NCI-H128 (cell line): ENCODE data around the gene ZNF232.
"Not testable (repeated sequence)": the region's sequence is repeated elsewhere in the genome, so short reads cannot be mapped to it uniquely, and the experiment has no call there.

Experiments
- DNase-seq: peaks from one replicate; lab custom pipeline; 2025; ENCODE audit not compliant: unreplicated experiment; lab: John Stamatoyannopoulos, UW

Gene ZNF232

DNA sequence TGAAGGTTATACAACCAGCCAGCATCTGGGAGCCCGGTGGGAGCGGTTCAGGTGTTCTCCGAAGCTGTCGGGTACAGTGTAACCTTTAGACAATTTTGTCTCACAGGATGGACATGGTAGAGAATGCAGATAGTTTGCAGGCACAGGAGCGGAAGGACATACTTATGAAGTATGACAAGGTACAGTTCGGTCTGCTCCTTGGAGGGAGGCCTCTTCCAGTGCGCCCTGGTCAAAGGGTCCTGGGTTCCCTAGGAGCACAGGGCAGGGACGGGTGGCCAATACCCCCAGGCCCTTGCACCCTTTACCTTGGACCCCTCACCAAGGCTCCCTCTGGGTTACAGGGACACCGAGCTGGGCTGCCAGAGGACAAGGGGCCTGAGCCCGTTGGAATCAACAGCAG is 18.6 kb upstream of the ZNF232 start:
- DNase-seq, result not testable (repeated sequence)

DNA sequence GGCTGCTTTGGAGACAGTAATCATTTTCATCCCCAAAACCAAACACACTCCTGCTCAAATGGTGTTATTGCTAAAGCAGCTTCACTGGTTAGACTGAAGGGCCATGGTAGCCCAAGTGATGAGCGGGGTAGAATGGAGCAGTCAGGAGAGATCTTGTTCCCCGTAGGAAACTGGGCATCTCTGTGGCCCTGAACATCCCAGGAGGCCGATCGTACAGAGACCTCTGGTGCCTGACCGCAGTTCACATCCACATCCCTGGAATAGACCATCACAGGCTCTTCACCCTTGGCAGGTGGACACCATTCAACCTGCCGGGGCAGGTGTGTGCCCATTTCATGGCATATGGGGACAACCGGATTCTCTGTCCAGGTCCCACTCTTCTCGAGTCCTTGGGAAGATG is 18.1 kb upstream of the ZNF232 start:
- not testable (repeated sequence) for DNase-seq

DNA sequence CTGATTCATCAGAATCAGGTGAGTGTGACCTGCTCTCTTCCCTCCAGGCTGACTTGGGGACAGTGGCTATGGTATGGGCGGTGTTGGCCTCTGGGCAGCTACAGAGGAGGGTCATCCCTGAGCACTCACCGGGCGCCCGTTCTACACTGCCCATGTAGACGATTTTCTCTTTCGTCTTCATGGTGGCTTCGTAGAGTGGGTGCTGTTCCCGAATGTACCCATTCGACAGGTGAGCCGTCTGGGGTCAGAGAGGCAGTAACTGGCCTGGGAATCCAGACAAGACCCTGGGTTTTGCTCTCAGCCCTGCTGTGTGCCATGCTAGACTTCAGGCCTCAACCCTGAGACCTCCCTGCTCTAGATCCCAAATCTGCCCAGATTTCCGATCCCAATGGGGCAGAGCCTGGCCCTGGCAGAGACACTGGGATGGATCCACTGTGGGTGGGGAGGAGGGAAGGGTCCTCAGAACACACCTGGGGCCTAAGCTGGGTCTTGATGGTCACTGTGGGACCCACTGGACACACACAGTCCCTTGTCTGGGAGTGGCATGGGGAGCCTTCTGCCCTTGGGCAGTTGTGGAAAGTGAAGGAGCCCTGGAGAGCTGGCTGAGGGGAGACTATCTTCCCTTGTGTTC is 17.3 kb upstream of the ZNF232 start:
- no peak for DNase-seq

DNA sequence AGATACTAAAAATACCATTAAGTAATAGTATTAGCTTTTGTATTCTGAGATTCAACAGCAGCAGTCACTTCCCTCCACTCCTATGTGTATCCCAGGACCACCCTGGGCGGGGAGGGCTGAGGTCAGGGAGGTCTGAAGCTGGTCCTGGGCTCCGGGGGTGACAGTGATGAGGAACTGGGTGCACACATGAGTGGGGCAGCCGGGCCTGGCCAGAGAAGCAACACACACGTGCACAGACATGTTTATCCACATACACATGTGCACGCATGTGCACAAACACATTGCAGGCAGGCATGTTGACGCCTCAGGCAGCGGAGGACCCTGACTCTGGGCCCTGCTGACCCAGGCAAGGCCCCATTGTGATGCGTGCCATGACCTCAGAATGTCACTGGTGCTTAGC is 16.7 kb upstream of the ZNF232 start:
- DNase-seq, result not testable (repeated sequence)

DNA sequence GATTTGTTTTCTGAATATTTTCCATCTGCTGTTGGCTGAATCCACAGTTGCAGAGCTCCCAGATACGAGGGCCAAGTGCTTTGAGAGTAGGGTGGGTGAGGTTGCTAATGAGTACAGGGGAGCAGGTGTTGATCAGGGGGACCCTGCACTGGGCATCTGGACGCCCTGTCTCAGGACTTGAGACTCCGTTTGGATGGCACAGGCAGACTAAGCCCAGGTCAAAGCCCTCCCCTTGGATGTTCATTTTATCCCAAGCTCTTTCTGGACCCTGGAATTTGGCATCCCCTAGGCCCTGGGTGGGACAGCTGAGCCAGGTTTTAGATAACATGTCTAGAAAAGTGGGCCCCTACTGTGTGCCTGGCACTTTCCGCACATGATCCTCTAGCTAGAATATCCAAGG is 16.2 kb upstream of the ZNF232 start:
- DNase-seq, result no peak

DNA sequence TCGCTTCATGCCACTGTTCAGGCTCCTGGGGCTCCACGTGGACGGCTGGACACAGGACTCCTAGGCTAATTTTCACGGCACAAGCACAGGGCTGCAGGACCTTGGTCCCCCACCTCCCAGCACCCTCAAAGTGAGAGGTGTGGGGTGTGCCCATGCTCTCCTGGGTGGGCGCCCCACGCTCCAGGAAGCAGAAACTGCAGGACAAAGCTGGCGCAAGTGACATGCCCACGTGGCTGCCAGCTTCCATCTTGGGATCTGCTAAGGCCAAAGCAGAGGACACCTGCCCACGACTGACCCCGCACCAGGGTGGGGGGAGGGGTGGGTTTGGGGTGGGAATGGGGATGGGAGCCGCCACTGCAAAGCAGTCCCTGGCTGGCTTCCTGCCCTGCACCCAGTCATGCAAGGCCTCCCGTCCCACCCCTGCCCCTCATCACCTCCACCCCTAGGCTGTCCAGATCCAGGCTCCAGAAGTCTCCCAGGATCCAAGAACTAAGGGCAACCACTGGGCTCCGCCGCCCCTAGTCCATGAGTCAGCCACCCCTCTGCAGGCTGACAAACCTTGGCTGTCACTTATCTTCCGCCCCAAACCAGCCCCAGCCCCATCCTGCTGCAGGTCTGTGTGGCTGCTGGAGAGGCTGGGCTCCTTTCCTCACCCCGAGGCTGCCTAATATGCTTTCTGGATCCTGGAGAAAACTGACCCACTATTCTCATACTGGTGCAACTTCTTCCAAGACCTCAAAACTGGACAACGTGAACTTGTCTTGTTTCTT is 15.2 kb upstream of the ZNF232 start:
- DNase-seq, result no peak

DNA sequence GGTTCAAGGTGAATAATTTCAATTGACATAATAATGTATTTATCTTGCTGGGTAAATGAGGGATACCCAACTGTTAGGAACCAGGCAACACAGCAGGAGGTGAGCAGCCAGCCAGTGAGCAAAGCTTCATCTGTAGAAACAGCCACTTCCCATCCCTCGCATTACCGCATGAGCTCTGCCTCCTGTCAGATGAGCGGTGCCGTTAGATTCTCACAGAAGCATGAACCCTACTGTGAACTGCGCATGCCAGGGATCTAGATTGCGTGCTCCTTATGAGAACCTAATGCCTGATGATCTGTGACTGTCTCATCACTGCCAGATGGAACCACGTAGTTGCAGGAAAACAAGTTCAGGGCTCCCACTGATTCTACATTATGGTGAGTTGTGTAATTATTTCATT is 13.2 kb upstream of the ZNF232 start:
- DNase-seq, result not testable (repeated sequence)

DNA sequence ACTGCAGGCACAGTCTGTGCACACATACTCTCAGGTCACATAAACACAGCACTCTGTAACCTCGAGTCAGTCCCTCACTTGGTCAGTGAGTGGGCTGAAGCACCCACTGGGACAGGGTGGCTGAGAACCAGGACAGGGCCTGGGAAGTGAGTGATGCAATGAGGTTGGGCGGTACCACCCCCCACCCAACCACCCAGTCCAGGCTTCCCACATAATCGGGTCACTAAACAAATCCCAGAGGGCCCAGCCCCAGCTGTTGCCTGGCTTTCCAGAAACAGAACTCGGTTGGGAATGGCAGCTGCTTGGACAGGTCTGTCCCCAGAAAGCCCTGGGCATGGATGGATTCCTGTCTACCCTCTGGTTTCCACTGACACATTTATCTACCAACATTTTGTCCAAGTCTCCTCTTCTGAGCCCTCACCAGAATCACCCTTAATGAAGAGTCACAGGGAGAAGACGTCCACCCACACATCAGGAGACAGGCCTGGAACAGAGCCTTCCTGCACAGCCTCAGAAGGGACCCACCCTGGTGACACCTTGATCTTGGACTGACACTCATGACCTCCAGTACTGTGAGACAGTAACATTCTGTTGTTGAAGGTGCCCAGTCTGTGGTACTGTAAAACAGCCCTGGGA is 12.6 kb upstream of the ZNF232 start:
- not testable (repeated sequence) for DNase-seq

DNA sequence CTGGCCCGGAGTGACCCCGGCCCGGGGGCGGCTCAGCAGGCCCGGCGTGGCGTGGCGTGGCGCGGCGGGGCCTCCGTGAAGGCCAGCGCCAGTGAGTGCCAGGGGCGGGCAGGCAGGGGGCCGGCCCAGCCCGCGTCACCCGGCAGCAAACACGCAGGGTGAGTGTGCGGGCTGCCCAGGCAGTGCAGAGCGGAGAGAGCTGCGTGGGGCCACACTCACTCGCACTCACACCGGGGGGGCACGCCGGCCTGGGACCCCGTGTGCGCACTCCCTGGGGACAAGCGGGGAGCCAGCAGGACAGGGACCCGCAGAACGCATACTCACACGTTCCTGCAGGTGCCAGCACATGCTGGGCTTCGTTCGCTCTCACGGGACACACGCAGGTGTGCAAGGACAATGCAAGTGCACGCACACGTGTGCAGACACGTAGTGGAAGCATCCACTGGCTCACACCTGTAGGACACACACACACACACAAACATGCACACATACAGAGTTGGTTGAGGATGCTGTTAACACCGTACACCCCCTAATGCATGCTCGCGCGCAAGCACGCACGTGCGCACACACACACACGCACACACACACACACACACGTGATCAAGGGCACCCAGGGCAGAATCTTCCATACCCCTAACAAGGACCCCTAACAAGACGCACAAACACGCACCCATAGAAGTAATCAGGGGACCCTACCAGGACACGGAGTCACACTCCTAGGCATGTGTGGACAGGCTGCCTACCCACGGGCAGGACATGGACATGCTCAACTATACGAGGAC is 11.9 kb upstream of the ZNF232 start:
- no peak for DNase-seq

DNA sequence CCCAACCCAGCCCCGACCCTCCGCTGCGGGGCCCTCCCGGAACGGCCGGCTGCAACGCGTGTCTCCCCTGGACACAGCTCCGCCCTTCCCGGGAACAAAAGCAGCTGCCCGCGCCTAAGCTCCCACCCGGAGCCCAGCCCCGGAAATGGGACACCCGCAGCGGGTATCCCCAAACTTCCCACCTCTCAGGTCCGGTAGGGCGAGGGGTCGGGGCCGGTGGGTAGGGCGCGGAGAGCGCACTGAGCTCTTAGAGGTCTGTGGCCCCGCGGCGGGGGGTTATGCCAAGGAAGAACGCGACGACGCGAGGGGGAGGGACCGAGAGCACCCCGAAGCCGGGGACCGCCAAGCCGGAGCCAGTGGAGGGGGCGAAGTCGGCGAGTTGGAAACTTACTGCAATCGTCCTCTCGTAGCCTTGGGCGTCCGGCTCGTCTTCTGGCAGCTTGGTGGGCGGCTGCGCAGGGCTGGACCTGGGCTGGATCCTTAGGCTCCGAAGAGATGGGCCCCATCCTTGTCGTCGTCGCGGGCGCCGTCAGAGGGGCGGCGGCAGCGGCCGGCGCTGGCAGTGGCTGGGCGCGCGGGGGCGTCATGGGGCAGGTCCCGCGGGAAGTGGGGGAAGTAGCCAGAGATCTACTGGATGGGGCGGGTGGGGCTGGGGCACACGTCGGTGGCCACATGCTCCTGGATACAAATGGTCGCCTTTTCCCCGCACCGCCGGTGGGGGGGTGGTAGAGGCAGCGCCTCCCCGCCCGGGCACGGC is 11.1 kb upstream of the ZNF232 start:
- no peak for DNase-seq

DNA sequence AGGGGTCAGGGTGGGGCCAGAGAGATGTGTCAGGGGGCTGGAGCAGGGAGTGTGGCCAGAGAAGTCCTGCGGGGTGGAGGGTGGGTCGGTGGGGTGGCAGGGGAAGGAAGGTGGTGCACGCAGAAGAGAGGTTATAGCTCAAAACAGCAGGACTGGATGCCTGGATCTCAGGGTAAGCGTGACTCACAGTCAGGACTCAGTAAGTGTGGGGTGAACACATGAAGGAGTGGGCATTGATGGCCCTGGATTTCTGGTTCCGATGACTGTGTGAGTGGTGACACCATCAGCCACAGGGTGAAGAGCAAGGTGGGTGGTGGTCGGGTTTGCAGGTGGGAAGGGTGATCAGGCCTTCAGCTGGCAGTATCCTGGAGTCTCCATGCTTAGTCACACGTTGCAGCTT is 10.4 kb upstream of the ZNF232 start:
- not testable (repeated sequence) for DNase-seq

DNA sequence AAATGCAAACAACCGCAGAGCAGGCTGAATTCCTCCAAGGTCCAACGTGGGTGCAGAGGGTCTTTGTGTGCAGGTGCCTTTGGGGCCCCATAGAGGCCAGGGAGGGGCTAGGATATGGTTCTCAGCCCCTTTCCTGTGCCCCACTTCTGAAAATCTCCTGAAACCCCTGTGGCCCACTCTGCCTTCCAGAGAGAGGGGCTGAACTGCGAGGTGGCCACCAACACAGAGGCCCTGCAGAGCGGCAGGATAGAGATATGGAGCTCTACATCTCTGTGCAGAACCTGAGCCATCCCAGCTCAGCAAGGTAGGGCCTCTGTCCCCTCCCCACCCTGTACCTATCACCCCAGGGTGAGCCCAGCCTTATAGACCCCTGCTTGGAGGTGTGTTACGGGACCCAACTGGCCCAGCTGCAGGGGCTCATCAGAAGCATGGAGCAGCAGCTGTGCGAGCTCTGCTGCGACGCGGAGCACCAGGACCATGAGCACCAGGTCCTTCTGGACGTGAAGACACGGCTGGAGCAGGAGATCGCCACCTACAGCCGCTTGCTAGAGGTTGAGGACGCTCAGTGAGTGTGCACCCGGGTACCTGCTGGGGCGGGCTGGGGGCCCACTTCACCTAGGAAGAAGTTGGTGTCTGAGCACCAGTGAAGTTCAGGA is 9.6 kb upstream of the ZNF232 start:
- DNase-seq, result no peak

DNA sequence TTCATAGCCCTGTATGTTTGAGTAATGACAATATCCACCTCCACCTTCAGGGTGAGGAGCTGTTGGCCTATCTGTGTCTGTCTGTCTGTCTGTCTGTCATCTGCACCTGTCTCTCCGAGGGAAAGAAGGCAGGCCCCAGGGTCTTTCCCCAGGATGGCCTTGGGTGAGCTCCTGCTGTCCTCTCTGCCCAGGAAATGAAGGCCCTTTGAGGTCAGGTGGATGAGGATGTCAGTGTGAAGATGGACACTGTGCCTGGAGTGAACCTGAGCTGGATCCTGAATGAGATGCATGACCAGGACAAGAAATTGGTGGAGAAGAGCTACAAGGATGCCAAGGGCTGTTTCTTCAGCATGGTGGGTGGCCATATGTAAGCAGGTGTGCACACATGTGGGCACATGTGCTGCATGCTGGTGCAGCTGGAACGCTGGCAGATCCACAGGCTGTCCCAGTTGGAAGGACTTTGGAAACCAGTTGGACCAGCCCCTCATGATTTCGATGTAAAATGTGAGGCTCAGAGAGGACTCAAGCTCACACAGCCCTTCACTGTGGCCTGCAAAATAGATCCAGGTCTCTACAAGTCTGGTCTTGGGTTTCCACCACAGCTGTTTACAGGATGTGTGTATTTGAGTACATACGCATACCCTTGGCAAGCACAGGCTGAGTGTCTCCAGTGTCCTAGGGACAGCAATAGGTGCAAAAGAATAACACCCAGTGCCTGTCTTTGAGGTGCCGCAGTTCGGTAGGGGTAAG is 8.9 kb upstream of the ZNF232 start:
- DNase-seq, result not testable (repeated sequence)

DNA sequence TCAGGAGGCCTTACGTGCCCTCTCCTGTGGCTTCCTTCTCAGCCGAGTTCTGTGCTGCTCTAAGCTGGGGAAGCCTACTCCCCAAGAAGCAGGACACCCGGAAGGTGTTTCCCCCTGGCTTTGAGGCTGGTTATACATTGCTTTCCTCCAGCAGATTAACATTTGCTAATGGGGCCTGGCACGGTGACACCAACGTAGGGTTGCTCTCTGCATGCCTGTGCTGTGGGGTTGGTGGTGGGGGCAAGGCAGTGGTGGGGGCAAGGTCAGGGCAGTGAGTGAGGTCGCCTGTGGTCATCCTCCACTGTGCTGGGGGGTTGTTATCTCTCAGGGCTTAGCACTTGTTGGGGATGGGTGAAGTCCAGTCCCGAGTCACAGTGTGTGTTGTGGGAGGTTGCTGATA is 8.4 kb upstream of the ZNF232 start:
- no peak for DNase-seq

DNA sequence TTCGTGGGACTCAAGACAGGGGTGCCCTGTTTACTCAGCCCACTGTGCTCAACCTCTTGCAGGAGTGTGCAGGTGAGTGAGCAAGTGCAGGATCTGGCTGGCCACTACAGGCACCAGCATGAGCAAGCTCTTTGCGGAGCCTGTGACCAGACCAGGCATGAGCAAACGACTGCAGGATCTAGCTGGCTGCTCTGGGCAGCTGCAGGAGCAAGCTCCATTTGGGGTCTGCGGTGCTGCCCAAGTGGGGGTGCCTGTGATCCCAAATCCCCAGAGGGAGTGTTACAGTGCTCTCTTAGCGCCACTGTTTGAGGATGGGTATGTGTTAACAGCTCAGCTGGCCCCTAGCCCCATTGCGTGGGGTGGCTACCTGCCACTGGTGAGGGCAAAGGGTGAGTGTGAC is 6.5 kb upstream of the ZNF232 start:
- DNase-seq, result no peak

DNA sequence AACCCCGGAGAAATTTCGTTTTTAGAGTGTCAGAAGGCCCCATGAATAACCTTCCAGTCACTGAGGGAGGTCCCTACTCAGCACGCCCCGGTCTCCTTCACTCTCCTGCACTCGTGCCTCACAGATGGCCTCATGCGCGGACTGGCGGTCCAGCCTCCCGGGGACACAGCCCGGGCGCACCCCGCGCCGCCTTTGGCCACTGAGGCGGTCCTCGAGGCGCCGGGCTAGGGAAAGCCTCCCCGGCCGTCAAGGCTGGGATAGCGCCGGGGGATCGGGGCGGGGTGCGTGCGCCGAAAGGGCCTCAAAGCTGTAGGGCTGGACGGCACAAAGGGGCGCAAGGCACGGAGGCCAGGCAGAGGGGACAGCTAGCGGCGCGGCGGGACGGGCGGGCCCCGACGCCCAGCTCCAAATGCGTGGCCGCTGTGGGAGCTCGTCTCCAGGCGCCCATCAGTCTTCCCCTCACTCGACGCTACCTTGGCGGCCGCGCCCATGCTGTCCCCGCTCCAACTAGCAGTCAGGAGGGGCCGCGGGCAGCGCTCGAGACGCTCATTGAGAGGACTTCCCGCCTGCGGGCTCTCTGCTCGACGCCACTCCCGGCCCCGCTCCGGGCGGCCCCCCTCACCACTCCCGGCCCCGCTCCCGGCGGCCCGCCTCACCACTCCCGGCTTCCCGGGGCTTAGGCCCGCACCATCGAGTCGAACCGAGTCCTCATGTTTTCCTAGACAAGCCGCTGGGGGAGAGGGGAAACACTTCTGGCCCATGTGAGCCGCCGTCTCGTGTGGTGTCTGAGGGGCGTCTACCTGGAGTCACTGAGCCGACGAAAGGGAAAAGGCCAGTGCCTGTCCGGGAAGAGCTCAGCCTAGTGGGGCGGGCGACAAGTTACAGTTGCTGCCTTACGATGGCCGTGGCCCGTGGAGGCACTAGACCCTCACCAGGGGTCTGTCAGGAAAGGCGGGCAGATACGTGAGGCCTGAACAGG is 4.3 kb upstream of the ZNF232 start, which contains the start of gene USP6:
Gene USP6 (plus strand): TSS at position 360 of the 979 bp plus-strand sequence. CDS start 14,336 bp downstream, outside the sequence.
- DNase-seq, result no peak

DNA sequence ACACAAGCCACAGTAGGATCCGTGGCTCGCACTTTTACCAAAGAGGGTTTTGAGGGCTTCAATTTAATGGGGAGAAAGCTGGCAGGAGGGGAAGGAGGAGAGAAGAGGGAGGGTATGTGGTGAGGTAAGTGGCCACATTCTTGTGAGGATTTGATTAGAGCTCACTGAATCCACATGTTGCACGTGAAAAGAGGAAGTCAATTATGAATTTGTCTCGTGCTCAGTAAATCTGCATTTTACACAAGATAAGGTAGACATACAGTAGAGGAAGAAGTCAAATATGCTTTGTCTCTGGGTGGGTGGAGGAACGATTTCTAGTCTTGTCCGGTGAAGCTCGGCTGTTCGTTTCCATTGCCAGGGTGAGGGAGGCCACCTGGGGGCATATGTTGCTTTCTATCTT is 862 bp downstream of the ZNF232 start:
- no peak for DNase-seq

DNA sequence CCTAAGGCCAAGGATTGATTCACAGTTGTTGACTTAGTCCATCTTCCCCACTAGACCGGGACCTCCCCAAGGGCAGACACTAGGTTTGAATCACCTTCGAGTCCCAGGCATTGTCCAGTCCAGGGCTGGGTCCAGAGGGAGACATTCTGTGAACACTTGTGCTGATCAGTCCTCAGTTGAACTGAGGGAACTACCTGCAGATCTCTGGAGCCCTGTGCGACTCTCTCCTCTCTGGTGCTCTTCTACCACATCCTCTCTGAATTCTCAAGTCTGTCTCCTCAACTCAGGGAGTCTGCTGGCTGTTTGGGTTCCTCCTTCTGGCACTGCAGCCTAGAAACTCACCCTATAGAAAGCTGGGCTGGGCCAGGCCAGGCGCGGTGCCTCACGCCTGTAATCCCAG is 10.8 kb downstream of the ZNF232 start:
- DNase-seq, result no peak
